DND-41 (cell line): Measurements from ENCODE around the gene GLE1.

Source experiments
- ATAC-seq: fragments of 200-7000 bp; cut with Tn5 transposase; 3 replicates; pipeline ENCODE4 v1.9.1; 2021; ENCODE audit warnings: low read depth; ENCODE audit not compliant: insufficient read depth
- DNase-seq: peaks from one replicate; pipeline ENCODE4 v3.0.0-alpha.2; 2020
- H2AFZ ChIP-seq: 2 replicates; pipeline ENCODE4 v1.6.0; 2012; ENCODE audit warnings: low read depth, low read length
- H3K27ac ChIP-seq: 2 replicates; pipeline ENCODE4 v1.5.1; 2012; ENCODE audit warnings: low read length, inconsistent platforms
- H3K27me3 ChIP-seq: fragments of 200-600 bp; sonication (generic); 2 replicates; pipeline ENCODE4 v1.6.0; 2012; ENCODE audit warnings: low read length, mild to moderate bottlenecking, inconsistent platforms; ENCODE audit not compliant: insufficient read depth, poor library complexity
- H3K36me3 ChIP-seq: 2 replicates; pipeline ENCODE4 v1.5.1; 2012; ENCODE audit warnings: low read length, inconsistent platforms; ENCODE audit not compliant: insufficient read depth
- H3K4me1 ChIP-seq: 2 replicates; pipeline ENCODE4 v1.5.1; 2012; ENCODE audit warnings: mild to moderate bottlenecking, low read length; ENCODE audit not compliant: insufficient read depth
- H3K4me2 ChIP-seq: 2 replicates; pipeline ENCODE4 v1.6.0; 2012; ENCODE audit warnings: mild to moderate bottlenecking, moderate library complexity, low read length, inconsistent platforms; ENCODE audit not compliant: insufficient read depth
- H3K4me3 ChIP-seq, 2 experiments: fragments of 200-600 bp in 1 of 2; shearing (Covaris generic) in 1 of 2; 2 replicates each; pipeline ENCODE4 v1.5.1; 2012 to 2016; ENCODE audit warnings: inconsistent platforms in 2 of 2, low read length in 2 of 2, mild to moderate bottlenecking in 2 of 2, low read depth in 1 of 2, moderate library complexity in 1 of 2
- H3K79me2 ChIP-seq: 2 replicates; pipeline ENCODE4 v1.6.0; 2012; ENCODE audit warnings: low read length, inconsistent platforms; ENCODE audit not compliant: insufficient read depth
- H3K9ac ChIP-seq: 2 replicates; pipeline ENCODE4 v1.6.0; 2012; ENCODE audit warnings: low read depth, mild to moderate bottlenecking, inconsistent platforms, low read length, moderate library complexity
- H3K9me3 ChIP-seq: 2 replicates; pipeline ENCODE4 v1.5.1; 2012; ENCODE audit warnings: low read length, moderate library complexity, mild to moderate bottlenecking, inconsistent platforms; ENCODE audit not compliant: insufficient read depth, severe bottlenecking
- H4K20me1 ChIP-seq: 2 replicates; pipeline ENCODE4 v1.6.0; 2012; ENCODE audit warnings: low read length; ENCODE audit not compliant: insufficient read depth
- EZH2 ChIP-seq: IDR thresholded peaks from 3 replicates; pipeline ENCODE4 v1.6.1; 2012; ENCODE audit warnings: borderline replicate concordance, low read depth, mild to moderate bottlenecking, moderate library complexity, low read length, inconsistent platforms; ENCODE audit not compliant: severe bottlenecking
- TF ChIP-seq, protein P1 (sequence below): IDR thresholded peaks from 2 replicates; pipeline ENCODE4 v1.5.1; 2012; ENCODE audit warnings: borderline replicate concordance, low read length, moderate library complexity, mild to moderate bottlenecking; ENCODE audit not compliant: poor library complexity, severe bottlenecking; ENCODE audit errors: extremely low read depth

The GLE1 gene

DNA sequence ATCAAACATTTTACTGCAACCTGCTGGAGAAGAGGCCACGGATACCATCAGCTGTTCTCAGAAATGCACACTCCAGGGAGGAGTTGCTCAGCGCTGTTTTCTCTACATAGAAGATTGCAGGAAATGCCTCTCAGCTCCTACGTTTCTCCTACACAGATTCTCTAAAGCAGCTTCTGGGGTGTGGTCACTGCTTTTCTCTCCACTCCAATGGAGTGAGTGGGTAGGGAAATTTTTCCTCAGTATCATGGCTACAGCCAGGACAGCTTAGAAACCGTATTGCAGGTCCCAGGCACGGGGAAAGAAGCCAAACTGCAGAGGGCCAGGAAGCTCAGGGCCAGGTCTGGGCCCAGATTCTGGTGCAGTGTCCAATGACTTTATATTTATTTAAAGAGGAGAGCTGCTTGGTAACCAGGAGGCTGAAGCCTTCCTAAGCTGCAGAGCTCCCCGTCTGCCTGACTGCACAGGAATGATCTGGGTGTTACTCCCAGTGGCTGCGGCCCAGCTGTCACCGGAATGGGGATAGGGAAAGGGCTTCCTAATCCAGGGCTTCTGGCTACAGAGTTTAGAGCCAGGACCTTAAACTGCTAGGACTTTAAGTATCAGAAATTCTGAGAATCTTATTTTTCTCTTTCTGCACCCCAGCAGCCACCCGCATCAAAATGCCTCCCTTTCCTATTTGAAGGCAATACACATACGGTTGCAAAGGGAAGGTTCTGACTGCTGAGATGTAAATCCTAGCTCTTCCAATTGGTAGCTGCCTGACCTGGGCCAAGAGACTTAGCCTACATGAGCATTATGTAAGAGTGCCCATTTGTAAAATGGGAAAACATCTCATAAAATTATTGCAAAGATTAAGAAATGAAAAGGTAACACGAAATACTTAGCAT is 46.5 kb downstream of the GLE1 start:
- TF ChIP-seq, protein P1, sequence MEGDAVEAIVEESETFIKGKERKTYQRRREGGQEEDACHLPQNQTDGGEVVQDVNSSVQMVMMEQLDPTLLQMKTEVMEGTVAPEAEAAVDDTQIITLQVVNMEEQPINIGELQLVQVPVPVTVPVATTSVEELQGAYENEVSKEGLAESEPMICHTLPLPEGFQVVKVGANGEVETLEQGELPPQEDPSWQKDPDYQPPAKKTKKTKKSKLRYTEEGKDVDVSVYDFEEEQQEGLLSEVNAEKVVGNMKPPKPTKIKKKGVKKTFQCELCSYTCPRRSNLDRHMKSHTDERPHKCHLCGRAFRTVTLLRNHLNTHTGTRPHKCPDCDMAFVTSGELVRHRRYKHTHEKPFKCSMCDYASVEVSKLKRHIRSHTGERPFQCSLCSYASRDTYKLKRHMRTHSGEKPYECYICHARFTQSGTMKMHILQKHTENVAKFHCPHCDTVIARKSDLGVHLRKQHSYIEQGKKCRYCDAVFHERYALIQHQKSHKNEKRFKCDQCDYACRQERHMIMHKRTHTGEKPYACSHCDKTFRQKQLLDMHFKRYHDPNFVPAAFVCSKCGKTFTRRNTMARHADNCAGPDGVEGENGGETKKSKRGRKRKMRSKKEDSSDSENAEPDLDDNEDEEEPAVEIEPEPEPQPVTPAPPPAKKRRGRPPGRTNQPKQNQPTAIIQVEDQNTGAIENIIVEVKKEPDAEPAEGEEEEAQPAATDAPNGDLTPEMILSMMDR: no peak
- no peak for TF ChIP-seq EZH2
- H3K79me2 ChIP-seq: peaks cover 36% of the 10 kb centered on the region
- no peaks in the 10 kb centered on the region for H3K27me3 ChIP-seq
- H3K9ac ChIP-seq: peak overlapping the region; percentile 90
- H3K27ac ChIP-seq: peak overlapping the region; percentile 85
- 0 out of 2 replicates have a peak, but pooled peaks cover 4% of the 10 kb centered on the region for H3K36me3 ChIP-seq
- H2AFZ ChIP-seq: peak overlapping the region; percentile 94
- H3K4me2 ChIP-seq: peak overlapping the region; percentile 61
- no peak for DNase-seq
- H3K4me1 ChIP-seq: peaks cover 38% of the 10 kb centered on the region
- no peaks in the 10 kb centered on the region for H3K9me3 ChIP-seq
- H3K4me3 ChIP-seq: peak overlapping the region; percentile 73 to 89; a peak in 3 of 4 replicates
- ATAC-seq: no peak
- H4K20me1 ChIP-seq: peaks cover 19% of the 10 kb centered on the region

DNA sequence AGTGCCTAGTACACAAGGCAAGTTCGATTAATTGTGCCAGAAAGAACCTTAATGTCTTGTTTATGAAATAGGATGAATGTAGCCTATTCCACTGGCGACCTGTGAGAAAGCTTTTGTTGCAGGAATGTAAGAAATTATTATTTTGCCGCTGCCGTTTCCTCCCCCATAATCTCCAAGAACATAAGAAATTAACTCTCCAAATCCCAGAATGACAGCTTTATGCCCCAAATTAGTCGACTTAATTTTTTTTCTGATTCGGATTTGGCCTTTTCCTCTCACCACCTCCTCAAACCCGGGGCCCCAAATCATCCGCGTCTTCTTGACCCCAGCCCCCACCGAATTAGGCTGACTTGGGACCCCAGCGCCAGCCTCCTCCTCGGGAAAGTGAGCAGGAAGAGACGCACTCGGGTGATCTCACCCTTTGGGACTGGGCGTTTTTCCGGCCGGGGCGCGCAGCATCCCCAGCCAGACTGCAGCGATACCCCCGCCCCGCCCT is 47.2 kb downstream of the GLE1 start:
- Histone ChIP-seq H3K79me2 (peaks cover 43% of the 10 kb centered on the region), H3K36me3 (0 out of 2 replicates have a peak, but pooled peaks cover 4% of the 10 kb centered on the region), H3K27ac (peak overlapping the region; percentile 85), H4K20me1 (peaks cover 23% of the 10 kb centered on the region), H3K4me1 (peaks cover 43% of the 10 kb centered on the region), H3K4me2 (peak overlapping the region; percentile 61), H2AFZ (peak overlapping the region; percentile 94), H3K9me3 (no peaks in the 10 kb centered on the region), H3K9ac (peak overlapping the region; percentile 90), H3K4me3 (peak overlapping the region; percentile 73 to 89), H3K27me3 (no peaks in the 10 kb centered on the region)
- ATAC-seq (peak; percentile 78), DNase-seq (no peak)
- no peak for TF ChIP-seq EZH2
- TF ChIP-seq, protein P1: no peak

DNA sequence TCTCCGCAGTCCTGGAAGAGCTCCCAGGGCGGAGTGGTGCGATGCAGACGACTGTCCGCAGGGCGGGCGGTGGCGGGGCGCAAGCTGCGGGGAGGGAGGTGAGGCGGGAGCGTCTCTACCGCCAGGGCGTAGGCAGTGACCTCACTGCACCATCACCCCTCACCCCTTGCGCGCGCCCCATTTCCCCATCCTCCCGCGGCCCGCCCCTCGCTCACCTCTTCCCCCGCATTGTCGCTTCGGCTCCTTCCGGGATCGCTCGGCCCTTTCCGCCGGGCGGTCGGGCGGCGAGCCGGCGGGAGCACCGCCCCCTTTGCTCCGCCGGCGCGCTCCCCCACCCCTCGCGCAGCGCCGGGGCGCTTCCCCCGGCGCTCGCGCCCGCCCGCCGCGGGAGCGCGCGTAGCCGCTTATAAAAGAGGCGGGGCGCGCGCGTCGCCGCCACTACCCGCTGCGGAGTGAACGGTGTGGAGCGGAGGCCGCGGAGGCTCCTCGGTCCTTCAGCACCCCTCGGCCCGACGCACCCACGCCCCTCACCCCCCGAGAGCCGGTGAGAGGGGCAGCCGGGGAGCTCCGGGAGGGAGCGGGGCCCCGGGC is 47.7 kb downstream of the GLE1 start, which contains the start of gene SPTAN1:
Gene SPTAN1, plus strand, starts transcription at position 435 of the 591 bp plus-strand sequence. CDS start 14,154 bp downstream, outside the sequence.
- DNase-seq (peak; percentile 93), ATAC-seq (peak; percentile 86)
- Histone ChIP-seq H3K4me3 (peak within 1 kb of the TSS; percentile 89 to 94), H4K20me1 (peaks cover 25% of the 10 kb centered on the region), H3K79me2 (peaks cover 48% of the 10 kb centered on the region), H3K27me3 (no peaks in the 10 kb centered on the region), H3K4me2 (peak within 1 kb of the TSS; percentile 82), H3K9me3 (no peaks in the 10 kb centered on the region), H2AFZ (peak within 1 kb of the TSS; percentile 94), H3K9ac (peak within 1 kb of the TSS; percentile 90), H3K27ac (peak within 1 kb of the TSS; percentile 85), H3K36me3 (0 out of 2 replicates have a peak, but pooled peaks cover 4% of the 10 kb centered on the region), H3K4me1 (peaks cover 48% of the 10 kb centered on the region)
- TF ChIP-seq, protein P1: no peak
- no peak for TF ChIP-seq EZH2
